Measurements from ENCODE around the gene LAPTM4A. TPM values are rescaled to one million over a fixed set of nuclear protein-coding genes. Genes with fewer than 3 reads are reported as not detected.

Gene LAPTM4A
- total RNA-seq, 1 donor from 2014 or later, result 141 TPM

DNA sequence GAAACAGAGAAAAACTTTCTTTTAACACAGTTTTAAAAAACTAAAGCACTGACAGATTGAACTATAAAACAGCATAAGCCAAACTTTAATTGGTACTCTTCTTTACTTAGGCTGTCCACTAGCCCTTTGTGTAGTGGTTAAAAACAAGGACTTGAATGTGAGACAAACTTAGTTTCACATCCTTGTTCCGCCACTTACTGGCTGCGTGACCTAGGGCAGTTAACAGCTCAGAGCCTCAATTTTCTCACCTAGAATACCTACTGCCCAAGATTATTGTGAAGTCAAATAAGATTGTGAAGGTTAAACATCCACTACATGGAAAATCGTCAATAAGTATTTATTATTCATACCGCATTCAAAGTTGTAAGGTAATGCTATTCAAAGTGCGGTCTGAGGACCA is 63.5 kb downstream of the LAPTM4A start:
- Histone ChIP-seq H3K27me3 (ENCODE audit: control insufficient read depth, insufficient read depth, low read length) (no peaks in the 10 kb centered on the region), H3K36me3 (ENCODE audit: control insufficient read depth, insufficient read depth, low read length) (no peaks in the 10 kb centered on the region), H3K4me3 (ENCODE audit: low read depth, low read length) (no peak overlapping the region)
- TF ChIP-seq, protein P1, sequence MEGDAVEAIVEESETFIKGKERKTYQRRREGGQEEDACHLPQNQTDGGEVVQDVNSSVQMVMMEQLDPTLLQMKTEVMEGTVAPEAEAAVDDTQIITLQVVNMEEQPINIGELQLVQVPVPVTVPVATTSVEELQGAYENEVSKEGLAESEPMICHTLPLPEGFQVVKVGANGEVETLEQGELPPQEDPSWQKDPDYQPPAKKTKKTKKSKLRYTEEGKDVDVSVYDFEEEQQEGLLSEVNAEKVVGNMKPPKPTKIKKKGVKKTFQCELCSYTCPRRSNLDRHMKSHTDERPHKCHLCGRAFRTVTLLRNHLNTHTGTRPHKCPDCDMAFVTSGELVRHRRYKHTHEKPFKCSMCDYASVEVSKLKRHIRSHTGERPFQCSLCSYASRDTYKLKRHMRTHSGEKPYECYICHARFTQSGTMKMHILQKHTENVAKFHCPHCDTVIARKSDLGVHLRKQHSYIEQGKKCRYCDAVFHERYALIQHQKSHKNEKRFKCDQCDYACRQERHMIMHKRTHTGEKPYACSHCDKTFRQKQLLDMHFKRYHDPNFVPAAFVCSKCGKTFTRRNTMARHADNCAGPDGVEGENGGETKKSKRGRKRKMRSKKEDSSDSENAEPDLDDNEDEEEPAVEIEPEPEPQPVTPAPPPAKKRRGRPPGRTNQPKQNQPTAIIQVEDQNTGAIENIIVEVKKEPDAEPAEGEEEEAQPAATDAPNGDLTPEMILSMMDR (IDR thresholded peaks at IDR 0.05; ENCODE audit: insufficient read depth, low read length, poor library complexity, severe bottlenecking), result no peak
- DNase-seq (ENCODE audit: low read depth), result no peak

Other genes starting within 250 kb of the LAPTM4A start
- 2.8 and 3.6 TPM in 2 replicates for gene TTC32, start 149.6 kb downstream of the LAPTM4A start, total RNA-seq
- gene WDR35, start 61.5 kb downstream of the LAPTM4A start, total RNA-seq, result 13.6 and 17.5 TPM in 2 replicates
- gene MATN3, start 39.0 kb downstream of the LAPTM4A start, total RNA-seq, result 7.6 TPM in 2 replicates
- gene SDC1, start 173.5 kb upstream of the LAPTM4A start, total RNA-seq, result 184 and 187 TPM in 2 replicates

Measured in kidney epithelial cell (primary cell).